Thyroid gland (tissue), 4 donors: ENCODE results near the gene FAM53B.

Source experiments
- POLR2A ChIP-seq, 2 donors: fragments of 450-650 bp; IDR thresholded peaks; one replicate each; pipeline ENCODE4 v1.6.1; 2017; ENCODE audit warnings: antibody characterized with exemption in 2 of 2, mild to moderate bottlenecking in 2 of 2, moderate library complexity in 1 of 2
- TF ChIP-seq, protein P1 (sequence below), 6 experiments: fragments of 200-600 bp in 3 of 6; fragments of 450-650 bp in 3 of 6; sonication (generic) in 3 of 6; IDR thresholded peaks; one replicate each; pipeline ENCODE4 v1.5.1; 2016 to 2019; ENCODE audit warnings: antibody characterized with exemption in 6 of 6, mild to moderate bottlenecking in 2 of 6, inconsistent platforms in 1 of 6, moderate library complexity in 1 of 6

DNA sequence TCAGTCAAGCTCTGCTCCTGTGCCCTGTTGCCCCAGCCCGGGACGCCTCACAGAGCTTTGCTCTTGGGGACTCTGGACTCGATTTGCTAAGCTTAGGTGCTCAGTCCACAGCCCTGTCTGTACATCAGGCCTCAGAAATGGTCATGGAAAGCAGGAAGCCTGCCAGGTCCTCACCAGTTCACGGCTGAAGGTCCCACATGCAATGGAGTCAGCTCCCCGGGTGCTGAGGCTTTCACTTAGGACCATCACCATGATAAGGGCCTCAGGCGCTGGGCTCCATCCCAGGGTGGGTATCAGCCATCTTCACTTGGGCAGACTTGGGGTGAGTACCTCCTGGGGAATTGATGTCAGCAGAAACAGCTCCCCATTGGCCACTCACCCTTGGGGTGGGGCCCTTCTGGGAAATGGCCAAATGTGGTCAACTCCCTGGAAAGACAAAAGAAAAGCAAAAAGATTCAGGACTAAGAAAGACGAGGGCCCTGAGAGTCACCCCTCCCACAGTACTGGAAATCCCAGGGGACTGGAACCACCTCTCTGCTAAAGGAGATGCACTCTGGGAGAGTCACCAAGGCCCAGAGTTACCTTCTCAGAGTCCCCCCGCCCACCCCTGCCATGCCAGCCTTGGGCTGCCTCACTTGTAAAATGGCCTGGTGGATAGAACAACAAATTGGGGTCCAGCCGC lies 37.6 kb downstream of the FAM53B start:
- TF ChIP-seq, protein P1, sequence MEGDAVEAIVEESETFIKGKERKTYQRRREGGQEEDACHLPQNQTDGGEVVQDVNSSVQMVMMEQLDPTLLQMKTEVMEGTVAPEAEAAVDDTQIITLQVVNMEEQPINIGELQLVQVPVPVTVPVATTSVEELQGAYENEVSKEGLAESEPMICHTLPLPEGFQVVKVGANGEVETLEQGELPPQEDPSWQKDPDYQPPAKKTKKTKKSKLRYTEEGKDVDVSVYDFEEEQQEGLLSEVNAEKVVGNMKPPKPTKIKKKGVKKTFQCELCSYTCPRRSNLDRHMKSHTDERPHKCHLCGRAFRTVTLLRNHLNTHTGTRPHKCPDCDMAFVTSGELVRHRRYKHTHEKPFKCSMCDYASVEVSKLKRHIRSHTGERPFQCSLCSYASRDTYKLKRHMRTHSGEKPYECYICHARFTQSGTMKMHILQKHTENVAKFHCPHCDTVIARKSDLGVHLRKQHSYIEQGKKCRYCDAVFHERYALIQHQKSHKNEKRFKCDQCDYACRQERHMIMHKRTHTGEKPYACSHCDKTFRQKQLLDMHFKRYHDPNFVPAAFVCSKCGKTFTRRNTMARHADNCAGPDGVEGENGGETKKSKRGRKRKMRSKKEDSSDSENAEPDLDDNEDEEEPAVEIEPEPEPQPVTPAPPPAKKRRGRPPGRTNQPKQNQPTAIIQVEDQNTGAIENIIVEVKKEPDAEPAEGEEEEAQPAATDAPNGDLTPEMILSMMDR (IDR thresholded peaks at IDR 0.05): no peak
- TF ChIP-seq POLR2A (IDR thresholded peaks at IDR 0.05): no peak
